Stimulated activated CD4-positive, alpha-beta T cell treated with anti-CD3 and anti-CD28 coated beads, Interleukin-1b, Interleukin-23, amount 100 ng/mL, for 48 hours (primary cell): ENCODE results near the gene C14orf180.

Experiments used
- DNase-seq: peaks from one replicate; pipeline ENCODE4 v3.0.0-alpha.2; 2020

C14orf180 gene

DNA sequence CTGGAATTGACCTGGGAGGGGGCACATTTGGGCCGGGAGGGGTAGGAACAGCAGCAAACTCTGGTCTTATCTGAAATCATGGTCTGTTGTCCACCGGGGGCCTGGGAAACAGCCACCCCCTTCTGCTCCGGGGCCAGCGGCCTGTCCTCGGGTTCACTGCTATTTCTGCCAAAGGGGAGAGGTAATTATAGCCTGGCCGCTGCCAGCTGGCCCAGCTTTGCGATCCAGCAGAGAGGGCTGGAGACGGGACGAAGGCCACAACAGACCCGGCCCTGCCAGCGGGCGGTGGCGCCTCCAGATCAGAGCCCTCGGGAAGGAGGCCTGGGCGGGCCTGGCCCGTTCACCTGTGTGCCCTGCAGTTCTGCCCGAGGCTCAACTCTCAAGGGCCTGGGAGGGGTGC lies at the start of gene C14orf180:
TSS of gene C14orf180 (plus strand) at position 258 of the 400 bp plus-strand sequence. CDS start 6,667 bp downstream, outside the sequence.
- DNase-seq, result no peak

- DNase-seq, result no peak
Observed at GRCh38 chr14:104530646-104531045, 48.9 kb upstream of the C14orf180 start.

- DNase-seq, result no peak
Observed at GRCh38 chr14:104531421-104532190, 48.0 kb upstream of the C14orf180 start.

DNA sequence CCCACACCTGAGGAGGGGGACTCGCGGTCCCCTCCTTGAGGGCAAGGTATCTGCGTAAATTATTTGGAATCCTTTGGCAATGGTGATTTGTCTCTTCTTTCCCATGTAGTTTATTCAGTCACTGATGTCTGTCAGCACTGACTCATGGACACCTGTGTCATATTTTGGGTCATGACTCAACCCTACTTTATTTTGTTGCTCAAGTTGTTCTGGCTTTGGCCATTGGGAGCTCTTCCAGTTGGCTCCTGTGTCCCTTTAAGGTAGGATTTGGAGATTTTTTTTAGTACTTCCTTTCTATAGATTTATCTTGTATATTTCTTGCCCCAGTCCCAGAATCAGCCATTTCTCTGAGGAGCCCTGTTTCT lies 47.4 kb upstream of the C14orf180 start:
- no peak for DNase-seq

GRCh38 chr14:104534036-104534435 lies 45.5 kb upstream of the C14orf180 start:
- DNase-seq, result no peak

- DNase-seq, result no peak
Observed at GRCh38 chr14:104536942-104537612, 42.5 kb upstream of the C14orf180 start.

- no peak for DNase-seq
Observed at GRCh38 chr14:104537613-104537988, 42.0 kb upstream of the C14orf180 start.

DNA sequence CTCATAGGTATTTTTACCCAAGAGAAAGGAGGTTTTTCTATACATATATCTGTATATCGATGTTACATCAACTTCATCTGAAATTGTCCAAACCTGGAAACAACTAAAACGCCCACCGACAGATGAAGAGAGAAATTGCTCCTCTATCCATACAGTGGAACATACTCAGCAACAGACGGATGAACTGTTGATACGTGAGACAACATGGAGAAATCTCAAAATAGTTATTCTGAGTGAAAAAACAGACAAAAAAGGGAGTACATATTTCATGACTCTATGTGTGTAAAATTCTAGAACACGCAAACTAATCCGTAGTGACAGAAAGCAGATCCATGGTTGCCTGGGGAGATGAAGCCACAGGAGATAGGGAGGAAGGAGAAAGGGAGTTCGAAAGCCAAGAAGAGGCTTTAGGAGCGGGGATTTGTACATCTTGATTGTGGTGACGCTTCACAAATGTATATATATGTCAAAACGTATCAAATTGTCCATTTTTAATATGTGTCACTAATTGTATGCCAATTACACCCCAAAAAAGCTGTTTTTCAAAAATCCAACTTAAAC lies 37.6 kb upstream of the C14orf180 start:
- no peak for DNase-seq

GRCh38 chr14:104542871-104543830 lies 36.4 kb upstream of the C14orf180 start:
- no peak for DNase-seq

DNA sequence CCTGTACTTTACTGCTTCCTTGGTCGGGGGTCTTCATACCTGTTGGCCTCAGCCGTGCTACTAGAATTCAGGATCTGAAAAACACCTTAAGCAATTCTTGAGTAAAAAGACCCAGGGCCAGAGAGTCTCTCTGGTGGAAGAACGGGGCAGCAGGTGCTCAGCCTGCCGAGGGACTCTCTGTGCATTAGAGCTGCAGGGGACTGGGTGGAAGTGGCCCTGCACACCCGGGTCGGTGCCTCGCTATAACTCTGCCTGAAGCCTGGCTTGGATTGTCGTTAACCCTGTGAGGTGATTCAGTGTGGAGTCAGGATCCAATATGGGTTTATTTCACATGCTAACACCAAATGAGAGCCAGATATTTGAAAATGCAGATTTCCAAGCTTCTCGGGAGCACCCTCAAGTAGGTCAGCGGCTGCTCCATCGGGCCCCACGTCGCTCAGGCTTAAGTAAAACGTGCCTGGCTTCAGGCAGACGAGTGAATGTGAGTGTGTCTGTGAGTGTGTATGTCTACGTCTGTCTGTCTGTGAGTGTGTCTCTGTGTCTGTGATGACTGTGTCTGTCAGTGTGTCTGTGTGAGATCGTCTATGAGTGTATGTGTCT lies 35.1 kb upstream of the C14orf180 start:
- no peak for DNase-seq

GRCh38 chr14:104545151-104545941 lies 34.2 kb upstream of the C14orf180 start:
- DNase-seq, result no peak

DNA sequence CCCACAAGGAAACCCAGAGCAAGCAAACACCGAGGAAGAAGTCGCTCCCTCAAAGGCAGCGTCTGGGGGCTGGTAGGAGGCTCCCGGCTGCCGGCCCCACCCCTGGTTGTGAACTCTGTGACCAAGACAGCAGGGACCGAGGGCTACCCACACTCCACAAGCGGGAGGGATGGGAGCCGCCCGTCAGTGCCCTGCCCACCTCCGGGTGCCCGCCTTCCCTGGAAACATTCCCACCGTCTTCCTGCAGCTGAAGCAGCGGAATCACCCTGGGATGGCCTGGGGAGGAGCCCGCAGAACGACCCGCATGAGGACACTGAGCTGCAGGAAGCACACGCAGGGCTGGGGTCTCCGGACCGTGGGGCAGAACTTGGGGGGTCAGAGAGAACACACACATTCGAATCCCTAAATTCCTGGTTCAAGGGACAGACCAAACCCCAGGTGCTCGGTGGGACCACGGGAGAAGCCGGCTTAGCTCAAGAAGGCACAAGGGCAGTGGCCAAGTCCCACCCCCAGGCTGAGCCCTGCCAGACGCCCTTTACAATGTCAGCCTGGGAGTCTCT lies 33.5 kb upstream of the C14orf180 start:
- no peak for DNase-seq

- DNase-seq, result no peak
Observed at GRCh38 chr14:104546591-104547309, 32.8 kb upstream of the C14orf180 start.

DNA sequence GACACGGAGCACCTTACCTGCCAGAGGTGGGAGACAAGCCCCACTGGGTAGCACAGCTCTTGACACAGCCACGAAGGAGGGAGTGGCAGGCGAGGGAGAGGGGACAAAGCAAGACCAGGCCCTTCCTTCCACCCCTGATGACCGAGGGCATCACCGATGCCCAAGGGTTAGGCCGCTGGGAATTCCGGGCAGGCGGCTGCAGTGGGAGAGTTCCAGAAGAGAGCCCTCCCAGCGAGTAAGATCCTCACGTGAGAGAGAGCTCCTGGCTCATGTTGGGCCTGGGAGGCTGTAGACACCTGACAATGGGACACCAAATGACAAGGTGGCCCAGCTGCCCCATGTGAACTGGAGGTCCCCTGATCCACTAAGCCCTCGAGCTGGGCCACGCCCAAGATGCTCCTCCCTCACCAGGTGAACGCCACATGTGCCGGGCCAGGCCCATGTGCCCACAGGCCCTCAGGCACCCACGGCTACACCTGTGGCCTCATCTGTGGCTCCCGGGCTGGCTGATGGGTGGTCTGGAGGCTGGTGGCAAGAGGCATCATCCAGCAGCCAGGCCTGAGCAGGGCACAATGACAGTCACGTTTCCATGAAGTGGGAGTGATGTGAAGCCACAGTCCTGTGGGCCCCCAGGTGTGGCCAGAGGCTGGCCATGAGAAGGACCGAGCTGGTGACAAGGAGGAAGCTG lies 32.1 kb upstream of the C14orf180 start:
- no peak for DNase-seq

DNA sequence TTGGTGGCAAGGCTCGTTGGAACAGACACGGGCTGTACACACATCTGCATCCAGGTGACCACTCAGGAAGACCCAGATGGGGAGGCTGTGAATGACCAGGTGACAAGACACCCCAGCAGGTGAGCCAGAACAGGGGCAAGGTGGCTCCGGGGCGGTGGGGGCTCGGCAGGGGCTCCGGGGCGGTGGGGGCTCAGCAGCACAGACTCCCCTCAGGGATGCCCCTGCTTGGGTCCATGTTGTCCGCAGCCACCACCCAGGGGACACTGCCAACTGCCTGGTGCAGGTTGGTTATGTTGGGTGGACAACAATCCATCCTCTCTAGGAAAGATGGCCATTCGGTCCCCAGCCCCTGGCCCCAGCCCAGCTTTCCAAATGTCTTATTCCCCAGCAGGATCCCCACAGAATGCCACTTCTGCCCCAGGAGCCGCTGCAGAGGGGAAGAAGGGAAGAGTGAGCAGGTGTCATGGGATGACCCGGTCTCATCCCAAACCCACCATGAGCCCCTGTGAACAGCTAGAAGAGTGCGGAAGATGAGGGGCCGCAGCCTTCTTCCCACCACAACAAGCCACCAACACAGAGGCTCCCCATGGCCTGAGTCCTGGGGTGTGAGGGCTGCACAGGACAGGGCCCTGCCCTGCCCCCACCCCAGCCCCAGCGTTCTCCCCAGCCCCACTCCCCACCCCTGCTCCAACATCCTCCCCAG lies 31.4 kb upstream of the C14orf180 start:
- DNase-seq, result no peak

DNA sequence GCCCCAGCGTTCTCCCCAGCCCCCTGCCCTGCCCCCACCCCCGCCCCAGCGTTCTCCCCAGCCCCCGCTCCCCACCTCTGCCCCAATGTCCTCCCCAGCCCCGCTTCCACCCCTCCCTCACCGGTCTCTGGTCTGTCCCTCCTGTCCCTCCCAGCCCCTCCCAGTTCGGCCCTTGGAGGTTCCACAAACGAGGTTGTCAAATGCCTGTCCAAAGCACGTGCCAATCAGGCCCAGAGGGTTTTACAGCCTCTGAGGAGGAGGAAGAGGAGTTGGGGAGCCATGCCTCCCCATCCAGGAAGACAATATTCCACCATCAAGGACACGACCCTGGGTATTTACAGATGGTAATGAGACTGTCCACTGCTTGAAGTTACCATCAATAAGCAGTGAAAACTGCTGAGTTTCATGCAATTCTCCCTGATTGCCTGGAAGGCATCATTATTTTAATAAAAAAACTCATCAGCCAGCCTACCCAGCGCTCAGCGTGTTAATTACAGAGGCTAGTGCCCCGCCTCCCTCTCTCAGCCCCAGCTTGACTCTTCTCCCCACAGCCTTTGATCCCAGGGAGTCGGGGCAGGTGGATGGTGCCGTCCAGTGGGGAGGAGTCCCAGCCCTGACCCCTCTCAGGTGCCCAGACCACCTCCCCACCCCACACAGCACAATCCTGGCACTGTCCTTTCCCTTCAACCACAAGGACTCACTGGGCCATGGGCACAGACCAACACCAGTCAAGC lies 30.6 kb upstream of the C14orf180 start:
- DNase-seq, result no peak

DNA sequence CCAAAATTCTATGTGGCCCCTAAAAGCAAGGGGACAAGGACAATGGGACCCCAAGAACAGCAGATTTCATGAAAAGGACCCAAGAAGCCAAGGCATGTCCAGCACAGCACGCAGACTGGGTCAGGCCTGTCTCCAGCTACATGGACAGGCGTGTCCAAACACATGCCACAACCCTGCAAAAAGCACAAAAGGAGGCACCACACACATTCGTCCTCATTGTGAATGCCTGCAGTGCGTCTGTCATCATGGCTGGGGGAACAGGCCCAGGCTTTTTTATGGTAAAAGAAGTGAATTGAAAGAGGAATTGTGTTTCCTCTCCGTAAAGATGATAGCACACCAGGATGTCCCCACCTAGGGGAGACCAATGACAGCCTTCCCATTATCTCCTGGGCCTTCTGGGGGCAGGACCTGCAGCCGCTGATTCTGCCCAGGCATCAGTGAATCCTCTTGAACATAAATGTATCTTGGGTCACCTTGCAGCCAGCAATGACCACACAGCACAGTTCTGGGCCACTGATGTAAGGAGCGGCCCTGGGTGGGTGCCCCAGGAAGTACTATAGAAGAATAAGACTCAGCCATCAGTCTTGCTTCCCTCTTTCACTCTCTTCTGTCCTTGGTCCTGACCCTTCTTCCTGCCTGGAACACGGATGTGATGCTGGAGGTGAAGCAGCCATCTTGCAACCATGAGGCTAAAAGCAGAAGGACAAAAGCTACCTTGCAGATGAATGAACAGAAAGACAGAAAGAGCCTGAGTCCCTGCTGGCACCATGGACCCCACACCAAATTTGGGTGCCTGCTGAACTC lies 29.8 kb upstream of the C14orf180 start:
- DNase-seq, result no peak

DNA sequence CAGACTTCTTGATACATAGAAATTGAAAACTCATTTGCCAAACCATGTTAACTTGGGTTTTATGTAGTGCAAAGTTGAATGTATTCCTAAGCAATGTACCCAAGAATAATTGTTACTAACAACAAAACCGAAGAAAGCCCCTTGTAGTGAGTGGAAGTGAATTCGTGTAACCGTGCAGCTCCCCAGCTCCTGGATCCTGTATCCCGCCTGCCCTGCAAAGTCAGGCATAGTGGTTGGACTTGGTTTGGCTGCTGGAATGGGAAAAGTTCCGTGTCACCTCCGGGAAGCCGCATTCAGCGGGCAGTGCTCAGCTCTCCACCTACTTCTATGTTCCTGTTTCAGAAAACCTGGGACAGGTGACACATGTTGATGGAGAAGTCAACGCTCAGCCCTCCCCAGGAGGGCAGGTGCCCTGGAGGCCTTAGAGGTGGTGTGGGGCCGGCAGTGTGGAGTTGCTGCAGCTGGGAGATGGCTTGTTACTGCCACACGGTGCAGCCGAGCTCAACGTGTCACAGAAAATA lies 29.2 kb upstream of the C14orf180 start:
- DNase-seq, result no peak
